Astrocyte of the cerebellum (primary cell): ENCODE results near the gene AJAP1.

Experiments
- DNase-seq: peaks from one replicate; pipeline ENCODE4 v3.0.0-alpha.2; 2011; ENCODE audit warnings: low read depth
- H3K4me3 ChIP-seq: 2 replicates; pipeline ENCODE4 v1.5.1; 2011; ENCODE audit warnings: mild to moderate bottlenecking, low read depth, low read length, moderate library complexity
- CTCF ChIP-seq: IDR thresholded peaks from 2 replicates; pipeline ENCODE4 v1.5.1; 2012; ENCODE audit warnings: low read length, low read depth, moderate library complexity, mild to moderate bottlenecking; ENCODE audit errors: missing control alignments
- in situ Hi-C: cut with HindIII; loops from 2 replicates; pipeline ENCODE4 v1.10.0; 2017; ENCODE audit warnings: low sequenced_read_pairs

AJAP1 gene

DNA sequence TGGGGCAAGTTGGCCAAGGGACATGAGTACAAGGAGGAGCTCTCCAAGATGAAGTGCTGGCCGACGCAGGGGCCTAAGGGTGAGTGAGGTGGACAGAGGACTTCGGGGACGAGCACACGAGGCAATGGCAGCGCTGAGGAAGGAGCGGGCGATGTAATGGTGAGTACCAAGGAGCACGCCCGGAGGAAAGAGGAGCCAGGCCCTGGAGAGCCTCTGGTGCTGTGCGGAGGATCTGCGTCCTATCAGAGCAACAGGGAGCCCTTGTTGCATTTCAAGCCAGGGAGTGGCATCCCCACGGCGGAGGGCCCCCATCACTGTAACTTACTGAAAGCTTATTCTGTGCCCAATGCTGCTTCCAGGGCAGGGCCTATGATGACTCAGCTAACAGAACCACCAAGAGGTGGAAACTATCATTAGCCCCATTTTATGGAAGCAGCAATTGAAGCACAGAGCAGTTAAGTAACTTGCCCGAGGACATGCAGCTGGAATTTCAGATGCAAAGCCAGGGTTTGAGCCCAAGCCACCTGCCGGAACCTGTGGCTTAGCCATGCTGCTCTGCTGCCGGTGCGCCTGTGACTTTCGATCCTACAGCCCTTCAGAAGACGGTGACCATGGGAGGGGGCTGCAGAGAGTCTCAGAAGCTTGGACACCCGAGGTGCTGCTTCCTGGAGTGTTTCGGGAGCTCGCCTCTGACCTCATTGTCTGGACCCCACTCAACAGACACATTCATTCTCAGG lies 17.6 kb upstream of the AJAP1 start:
- no peak overlapping the region for H3K4me3 ChIP-seq
- DNase-seq, result no peak
- no peak for TF ChIP-seq CTCF
- in situ Hi-C loops, result no loop called here

DNA sequence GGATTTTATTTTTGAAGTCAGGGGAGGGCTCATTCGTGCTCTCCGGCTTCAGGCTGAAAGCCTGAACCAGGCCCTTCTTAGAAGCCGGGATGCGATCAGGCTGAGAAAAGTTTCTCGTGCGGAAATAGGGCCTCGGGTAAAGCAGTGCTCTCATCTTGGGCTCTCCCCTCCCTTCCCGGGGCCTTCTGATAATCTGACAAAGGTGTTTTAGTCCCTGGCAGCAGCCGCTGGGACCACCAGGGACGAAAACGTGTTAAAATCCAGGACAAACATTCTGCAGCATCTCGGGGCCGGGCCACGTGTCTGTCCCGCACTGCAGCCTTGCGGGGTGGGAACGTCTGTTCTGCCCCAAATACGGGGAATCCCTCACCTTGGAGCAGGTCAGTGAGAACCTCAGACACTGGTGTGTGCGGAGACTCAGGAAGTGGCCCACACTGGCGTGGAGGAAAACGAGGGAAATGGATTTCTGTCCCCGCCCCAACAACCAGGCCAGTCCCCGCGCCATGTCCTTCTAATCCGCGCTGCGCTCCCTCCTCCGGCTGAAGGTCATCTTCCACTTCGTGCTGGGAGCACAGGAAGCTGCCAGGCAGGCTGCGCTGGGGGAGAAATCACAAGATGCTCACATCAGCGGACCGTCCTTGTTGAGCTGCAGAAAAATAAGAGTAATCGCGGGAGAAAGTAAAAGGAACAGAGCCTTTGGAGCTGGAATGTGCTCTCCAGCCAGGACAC lies 16.6 kb upstream of the AJAP1 start:
- H3K4me3 ChIP-seq, result no peak overlapping the region
- DNase-seq, result no peak
- in situ Hi-C loops, result no loop called here
- no peak for TF ChIP-seq CTCF

GRCh38 chr1:4638345-4638729 lies 16.1 kb upstream of the AJAP1 start:
- no peak for TF ChIP-seq CTCF
- in situ Hi-C loops, result no loop called here
- H3K4me3 ChIP-seq, result no peak overlapping the region
- DNase-seq, result no peak

DNA sequence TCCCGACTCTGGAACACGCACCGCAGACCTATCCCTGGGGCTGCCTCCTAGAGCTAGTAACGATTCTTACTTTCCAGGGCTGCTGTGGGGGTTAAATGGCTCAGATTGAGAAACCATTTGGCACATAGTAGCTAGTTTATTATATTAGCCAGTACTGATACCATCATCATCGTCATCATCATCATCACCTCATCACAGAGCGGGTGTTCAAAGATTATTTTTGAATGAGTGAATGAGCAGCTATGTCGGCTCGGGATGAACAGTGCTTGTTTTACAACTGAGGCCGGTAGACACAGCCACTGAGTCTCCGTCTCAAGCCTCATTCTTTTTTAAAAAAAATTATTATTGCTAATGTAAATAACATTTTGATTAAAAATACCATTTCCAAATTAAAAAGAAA lies 13.5 kb upstream of the AJAP1 start:
- H3K4me3 ChIP-seq, result no peak overlapping the region
- TF ChIP-seq CTCF, result no peak
- in situ Hi-C loops, result no loop called here
- DNase-seq, result no peak

DNA sequence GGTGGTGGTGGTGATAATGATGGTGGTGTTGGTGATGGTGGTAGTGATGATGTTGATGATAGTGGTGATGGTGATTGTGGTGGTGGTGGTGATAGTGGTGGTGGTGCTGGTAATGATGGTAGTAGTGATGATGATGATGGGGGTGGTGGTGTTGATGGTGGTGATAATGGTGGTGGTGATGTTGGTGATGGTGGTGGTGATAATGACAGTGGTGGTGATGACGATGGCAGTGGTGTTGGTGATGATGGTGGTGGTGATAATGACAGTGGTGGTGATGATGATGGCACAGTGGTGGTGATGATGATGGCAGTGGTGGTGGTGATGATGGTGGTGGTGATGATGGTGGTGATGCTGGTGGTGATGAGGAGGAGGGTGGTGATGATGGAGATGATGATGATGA lies 7.0 kb upstream of the AJAP1 start:
- no peak for DNase-seq
- TF ChIP-seq CTCF, result no peak
- in situ Hi-C loops, result no loop called here
- H3K4me3 ChIP-seq, result no peak overlapping the region

DNA sequence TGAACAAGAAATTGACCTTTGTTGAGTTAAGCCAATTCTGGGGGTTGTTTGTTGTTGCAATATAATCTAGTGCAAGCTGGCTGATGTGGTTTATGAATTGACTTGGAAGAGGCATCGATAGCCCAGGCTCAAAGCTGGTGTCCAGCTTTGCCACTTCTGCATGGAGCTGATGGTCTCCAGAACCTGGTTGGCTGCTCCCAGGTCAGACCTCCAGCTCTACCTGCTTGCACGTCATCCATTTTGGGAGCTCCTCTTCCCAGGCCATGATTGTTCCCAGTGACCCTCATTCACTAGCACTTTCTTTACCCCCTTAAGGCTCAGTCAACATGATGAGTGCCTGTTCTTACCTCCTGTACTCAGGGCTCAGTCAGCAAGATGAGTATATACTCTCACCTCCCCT lies 5.8 kb upstream of the AJAP1 start:
- no peak for DNase-seq
- in situ Hi-C loops, result no loop called here
- no peak for TF ChIP-seq CTCF
- H3K4me3 ChIP-seq, result no peak overlapping the region
